NCI-H2171 treated with DMSO at 0.1 percent for 48 hours (cell line): ENCODE measurements around the gene ADGRB3.

ENCODE experiments used
- DNase-seq: peaks from one replicate; lab custom pipeline; 2025; lab: John Stamatoyannopoulos, UW

Gene ADGRB3

DNA sequence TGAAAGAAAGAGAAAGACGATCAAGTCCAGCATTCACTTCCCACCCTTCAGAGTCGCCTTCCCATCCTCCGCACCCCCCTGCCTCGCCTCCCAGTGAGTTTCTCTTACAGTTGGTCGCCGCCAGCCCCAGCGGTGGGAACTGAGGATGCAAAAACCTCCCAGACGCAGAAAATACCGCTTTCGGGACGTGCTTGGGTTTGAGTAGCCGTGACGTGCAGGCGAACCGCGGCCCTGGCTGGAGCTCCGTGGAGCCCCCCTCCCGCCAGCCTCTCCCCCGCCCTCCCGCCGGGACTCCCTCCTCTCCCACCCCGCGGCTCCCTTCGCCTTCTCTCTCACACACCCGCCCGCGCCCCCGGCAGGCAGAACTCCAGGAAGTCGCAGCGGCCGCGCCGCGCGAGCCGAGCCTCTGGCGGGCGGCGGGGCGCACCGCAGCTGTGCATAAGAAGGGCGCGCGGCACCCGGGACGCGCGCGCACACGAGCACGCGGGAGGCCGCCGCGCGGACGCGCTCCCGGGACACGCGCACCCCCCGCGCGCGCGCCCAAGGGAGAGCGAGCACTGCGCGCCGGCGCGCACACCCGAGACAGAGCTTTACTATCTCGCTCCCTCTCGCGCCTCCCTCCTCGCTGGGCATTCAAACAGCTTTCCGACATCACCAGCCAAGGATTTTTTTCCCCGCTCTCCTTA is at the start of gene ADGRB3:
Gene ADGRB3, plus strand, starts transcription at position 557 of the 686 bp plus-strand sequence. CDS start 3,394 bp downstream, outside the sequence.
- peak; percentile 95 for DNase-seq

DNA sequence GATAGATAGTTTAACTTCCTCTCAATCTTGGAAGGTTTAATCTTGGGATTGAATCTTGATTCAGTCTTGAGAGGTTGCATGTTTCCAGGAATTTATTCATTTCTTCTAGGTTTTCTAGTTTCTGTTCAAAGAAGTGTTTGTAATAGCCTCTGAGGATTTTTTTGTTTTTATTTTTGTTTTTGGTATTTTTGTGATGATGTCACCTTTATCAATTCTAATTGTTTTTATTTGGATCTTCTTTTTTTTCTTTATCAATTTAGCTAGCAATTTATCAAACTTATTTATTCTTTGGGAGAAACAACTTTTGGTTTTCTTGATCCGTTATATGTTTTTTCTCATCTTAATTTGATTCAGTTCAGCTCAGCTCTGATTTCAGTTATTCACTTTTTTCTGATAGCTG is 41.5 kb upstream of the ADGRB3 start:
- DNase-seq: no peak

DNA sequence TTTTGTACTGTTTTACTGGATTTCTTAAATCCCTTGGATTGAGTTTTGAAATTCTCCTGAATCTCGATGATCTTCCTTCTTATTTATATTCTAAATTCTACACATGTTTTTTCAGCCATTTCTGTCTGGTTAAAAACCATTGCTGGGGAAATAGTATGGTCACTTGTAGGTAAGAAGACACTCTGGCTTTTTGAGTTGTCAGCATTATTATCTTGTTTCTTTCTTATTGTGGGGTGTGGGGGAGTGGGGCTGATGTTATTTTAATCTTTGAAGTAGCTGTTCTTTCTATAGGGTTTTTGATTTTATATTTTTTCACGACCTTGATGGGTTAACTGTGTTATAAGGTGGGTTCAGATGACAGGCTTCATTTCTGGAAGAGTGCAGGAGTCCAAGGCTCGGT is 37.4 kb upstream of the ADGRB3 start:
- no peak for DNase-seq

DNA sequence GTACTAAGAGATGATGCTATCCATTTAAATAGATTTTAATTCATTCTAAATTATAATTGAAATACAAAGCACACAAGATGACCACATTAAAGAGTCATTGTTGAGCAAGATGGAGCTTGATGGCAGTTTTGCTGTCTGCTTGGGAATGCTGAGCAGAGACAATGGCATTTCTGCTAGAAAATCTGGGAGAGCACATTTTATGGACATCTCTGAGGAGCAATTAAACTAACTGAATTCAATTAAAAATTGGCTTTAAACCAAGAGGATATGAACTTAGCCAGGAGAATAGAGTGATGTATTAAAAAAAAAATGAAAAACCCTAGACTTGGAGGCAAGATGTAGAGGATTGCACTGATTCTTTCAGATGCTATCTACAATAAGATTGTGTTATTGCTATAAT is 19.1 kb upstream of the ADGRB3 start:
- no peak for DNase-seq

DNA sequence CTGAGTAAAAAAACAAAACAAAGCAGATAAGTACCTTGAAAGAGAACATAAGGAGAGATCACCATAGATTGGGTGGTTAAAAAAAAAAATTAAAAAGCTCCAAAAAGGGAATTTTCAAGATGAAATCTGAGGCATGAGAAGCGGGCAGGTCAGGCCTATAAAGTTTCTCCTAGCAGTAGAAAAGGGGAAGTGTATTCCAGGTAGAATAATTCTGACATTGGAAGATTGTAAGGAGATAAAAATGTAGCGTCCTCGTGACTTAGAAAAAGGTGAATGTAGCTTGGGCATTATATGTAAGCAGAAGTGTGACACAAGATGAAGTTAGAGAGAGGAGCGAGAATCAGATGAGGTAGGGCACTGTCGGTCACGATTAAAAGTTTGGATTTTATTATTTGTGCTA is 9.1 kb upstream of the ADGRB3 start:
- no peak for DNase-seq

DNA sequence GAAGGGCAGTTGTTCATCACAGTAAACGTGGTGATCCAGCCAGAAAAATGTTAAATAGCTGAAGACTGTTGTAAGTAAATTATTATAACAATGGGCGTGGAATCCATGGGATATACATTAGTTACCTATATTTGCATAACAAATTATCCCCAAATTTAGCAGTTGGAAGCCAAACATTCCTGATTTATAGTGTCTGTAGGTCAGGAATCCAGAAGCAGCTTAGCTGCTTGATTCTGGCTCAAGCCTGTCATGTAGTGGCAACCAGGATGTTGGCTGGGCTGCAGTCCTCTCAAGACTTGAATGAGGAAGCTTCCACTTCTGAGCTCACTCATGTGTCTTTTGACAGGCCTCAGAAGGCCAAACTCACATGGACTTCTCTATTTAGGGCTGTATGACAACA is 6.9 kb upstream of the ADGRB3 start:
- DNase-seq: no peak

DNA sequence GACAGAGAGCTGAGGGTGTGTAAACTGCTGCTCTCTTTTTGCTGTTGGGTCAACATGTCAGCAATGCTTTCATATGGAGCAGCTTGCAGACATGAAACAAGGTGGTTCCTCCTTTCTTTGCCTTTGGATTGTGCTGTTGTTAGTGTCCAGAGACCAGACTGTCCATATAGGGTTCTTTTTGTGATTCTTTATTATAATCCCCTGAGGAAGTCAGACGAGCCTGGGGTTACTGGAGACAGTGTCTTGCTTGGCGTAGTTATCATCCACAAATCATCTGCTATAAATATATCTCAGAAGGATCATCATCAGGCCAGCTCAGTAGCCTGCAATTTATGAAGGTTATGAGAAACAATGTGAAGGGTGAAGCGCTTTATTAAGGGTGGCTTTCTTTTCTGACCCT is 2.3 kb upstream of the ADGRB3 start:
- DNase-seq: no peak

DNA sequence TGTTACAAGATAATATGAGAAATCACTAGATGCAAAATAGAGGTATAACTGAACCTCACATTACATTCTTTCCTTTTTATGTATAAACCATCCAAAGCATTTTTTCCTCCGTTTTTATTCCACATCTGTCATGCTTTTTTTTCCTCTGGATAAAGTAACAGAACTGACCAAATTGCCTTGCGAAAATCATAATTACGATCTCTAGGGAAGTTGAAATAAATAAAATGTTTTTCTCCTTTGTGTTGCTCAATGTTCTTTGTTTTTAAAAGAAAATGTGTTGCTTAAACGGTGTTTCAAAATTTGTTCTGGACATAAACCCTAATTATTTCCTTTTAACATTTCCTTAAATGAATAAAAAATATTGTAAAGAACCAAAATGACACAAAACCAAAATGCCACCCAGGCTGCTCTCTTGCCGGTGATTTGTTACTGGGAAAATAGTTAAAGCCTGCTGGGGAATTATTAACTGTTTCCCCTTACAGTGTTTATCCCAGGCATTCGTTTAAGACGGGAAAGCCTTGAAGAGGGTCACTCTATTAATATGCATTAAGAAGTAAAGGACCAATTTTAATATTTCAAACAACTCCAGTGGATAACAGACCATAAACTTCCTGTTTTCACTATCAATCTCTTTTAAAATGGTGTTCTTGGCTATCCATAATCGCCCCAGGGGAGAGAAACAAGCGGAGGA is 1.7 kb upstream of the ADGRB3 start:
- no peak for DNase-seq

DNA sequence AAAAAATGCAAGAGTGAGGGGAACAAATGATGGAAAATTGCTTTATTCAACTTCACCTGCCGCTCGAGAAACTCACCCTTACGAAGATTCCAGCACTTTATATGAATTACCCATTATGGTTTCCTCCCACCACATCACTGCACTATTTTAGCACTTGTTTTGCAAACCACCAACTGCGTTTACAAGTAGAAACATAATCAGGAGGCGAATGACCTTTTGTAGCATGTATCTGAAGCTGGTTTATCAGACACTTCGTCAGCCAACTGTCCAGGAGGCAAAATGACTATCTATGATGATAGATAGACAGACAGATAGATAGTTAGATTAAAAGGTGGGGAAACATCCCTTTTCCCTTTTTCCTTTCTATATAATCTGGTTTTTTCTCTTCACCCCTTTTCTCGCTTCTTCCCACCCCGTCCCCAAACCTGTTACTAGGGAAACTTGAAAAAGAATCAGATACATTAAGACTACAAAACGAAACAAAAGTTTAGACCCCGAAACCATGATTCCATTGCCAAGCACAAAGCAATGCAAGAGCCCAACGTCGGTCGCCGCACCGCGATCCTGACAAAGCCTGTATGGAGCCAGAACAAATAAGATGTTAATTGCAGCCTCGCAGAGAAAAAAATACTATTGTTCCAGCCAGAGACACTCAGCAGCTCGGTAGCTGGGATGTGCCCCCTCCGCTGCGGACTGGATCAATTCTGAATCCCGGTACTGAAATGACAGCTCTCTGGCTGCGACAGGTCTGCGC is 933 bp upstream of the ADGRB3 start:
- DNase-seq: peak; percentile 67

DNA sequence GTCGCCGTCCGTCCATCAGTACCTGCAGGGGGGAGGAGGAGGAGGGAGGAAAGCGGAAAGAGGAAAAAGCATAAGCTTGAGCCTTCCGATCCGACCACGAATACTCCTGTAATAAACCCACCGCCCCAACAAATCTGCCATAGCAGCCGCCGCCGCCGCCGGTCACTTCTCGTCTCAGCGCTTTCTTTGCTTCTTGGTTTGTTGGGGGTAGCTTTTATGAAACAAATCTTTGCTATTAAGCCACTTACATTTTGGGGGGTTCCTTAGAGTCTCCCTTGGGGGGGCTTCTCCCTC is 277 bp downstream of the ADGRB3 start:
- DNase-seq: no peak

DNA sequence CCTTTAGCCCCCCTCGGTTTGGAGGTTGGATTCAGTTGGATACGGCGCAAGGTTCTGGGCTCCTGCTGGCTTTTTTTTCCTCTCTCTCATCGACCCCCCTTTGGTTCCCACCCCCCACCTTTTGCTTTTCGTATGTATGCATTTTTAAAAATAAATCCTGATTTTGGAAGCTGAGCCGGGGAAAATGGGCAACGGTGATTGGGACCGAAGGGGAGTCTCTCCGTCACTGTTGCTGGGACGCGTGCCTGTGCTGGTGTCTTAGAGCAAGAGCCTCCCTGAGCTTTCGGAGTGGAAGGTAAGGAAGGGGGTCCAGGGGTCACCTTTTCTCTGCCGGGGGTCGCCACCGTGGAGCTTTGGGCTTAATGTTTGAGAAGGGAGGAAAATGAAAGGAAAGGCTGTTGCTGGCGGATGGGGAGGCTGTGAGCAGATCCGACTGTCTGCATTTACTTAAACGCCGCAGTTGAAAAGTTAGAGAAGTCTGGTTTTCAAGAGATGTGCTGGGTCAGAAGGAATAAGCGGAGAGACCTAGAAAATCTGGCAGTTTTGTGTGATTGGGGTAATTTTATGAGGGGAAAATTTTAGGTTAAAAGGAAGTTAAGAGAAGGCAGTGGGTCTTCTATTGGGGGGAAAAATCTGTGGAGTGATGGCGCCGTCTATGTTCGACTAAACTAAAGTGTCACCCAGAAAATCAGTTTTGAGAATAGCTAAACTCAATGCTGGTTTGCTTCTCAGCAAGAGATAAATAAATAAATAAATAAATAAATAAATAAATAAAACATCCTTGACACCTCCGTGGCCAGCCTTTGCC is 828 bp downstream of the ADGRB3 start:
- DNase-seq: peak; percentile 43

DNA sequence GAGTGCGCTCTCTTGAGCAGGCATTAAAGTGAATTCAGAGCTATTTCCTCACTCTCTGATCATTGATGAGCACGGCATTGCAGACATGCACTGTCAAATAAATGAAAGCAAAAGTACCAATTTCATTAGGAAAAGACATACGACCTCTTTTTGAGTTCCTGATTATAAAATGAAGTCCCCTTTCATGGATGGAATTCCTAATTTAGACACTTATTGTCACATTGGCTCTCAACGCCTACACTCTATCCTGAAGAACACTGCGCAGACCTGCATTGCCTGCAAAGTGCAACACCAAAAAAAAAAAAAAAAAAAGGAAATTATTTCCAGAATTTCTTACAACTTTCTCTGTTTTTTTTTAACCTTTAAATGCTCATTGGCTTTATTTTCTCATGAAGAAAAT is 1.6 kb downstream of the ADGRB3 start:
- no peak for DNase-seq

DNA sequence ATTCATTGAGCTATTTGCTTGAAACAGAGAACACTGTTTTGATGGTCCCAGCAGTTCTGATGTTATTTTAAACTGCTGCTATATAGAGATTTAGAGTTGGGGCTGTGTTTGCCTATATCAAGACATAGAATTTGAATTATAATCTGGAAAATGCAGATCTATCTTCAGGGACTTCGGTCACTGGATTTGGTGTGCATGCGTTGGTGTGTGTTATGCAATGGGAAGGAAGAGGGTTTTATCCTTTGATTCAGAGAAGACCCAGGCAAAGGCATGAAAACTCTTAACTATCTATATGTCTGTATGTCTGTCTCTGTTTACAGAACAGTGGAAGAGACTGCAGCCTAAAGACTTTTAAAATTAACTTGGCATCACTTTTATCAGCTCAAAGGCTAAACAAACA is 2.0 kb downstream of the ADGRB3 start:
- no peak for DNase-seq

DNA sequence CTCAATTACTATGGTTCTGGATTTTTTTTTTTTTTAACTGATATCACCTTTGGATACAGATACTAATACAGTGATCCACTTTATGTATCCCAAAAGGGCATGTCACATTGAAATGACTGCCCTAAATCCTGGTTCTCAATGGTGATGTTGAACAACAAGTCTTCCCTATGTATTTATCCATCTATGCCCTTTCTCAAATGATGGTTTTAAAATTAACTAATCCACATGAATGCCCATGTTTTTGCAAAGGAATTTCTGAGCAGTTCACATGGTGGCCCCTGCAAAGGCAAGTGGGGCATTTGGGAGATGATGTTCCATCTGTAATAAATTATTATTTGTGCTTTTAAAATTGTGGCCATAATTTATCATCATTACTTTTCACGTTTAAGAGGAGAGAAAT is 2.7 kb downstream of the ADGRB3 start:
- DNase-seq: no peak

DNA sequence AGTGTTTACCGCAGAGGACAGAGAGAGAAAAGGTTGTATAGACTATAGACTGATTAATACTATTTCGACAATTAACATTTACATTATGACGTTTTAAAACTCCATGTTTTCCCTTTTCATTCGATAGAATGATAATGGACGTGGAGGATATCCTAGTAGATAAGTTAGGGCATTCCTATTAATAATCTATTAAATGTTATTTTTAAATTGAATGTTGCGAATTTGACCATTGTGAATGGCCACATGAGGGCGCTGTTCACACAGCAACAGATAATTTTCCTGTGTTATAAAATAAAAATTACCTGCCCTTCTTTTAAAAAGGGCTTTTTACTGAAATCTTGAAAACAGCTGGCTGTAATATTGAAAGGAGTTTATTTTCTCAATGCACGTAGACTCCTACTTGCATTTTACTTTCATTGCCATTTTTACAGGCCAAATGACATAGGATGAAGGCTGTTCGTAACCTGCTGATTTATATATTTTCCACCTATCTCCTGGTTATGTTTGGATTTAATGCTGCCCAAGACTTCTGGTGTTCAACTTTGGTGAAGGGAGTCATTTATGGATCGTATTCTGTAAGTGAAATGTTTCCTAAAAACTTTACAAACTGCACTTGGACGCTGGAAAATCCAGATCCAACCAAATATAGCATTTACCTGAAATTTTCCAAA is 3.3 kb downstream of the ADGRB3 start:
- DNase-seq: peak; percentile 52

DNA sequence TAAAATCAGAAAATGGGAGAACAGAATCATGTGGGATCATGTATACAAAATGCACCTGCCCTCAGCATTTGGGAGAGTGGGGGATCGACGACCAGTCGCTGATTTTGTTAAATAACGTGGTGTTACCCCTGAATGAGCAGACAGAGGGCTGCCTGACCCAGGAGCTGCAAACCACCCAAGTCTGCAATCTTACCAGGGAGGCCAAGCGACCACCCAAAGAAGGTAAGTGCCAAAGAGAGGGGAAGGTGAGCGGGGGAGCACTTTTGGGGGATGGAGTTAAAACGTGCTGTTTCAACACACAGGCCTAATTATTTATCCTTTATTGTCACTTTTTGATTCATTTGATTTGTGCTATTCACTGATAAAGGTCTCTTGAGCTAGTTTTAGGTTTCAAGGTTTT is 4.1 kb downstream of the ADGRB3 start:
- no peak for DNase-seq

DNA sequence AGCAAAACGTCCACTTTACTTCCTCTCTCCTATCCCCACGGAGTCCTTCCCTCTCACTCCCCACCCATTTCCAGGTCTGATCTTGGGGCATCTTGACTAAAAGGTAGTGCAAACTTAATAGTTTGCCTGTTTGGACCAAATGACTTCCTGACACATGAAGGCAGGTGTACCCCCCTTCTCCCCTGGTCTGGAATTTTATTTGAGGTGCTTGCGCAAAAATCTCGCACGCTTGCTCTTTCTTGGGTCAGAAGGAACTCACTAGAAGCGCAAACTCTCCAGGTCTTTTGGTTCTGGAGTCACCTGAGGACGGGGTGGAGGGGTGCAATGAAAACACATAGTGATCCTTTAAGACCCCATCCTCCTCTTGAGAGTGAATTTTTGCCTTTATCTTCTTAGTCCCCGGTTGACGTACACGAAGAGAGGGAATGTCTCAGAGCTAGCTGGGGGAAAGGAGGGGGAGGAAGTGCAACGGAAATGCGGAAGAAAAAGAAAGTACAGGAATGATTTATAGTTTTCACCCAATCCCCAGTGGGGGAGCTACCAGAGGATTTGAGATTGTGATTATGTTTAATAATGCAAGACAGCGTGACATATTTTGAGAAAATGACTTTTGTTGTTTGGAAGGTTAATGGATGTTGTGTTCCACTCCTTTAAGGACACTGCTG is 4.9 kb downstream of the ADGRB3 start:
- no peak for DNase-seq

DNA sequence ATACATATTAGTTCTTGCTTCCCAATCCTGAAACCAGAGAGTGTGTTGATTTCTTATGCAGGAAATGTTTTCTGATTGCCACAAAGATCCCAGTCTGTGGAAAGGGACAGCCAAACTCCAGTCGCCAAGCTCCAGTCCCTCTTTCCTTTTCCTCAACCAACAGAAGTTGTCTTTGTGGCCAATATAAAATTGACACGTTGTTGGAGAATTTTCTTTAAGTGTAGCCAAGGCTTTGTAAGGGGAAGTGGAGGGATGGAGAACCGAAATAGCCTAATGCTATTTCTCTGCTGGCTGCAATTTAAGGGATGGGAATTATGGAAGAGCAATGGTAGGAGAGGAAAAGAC is 5.4 kb downstream of the ADGRB3 start:
- no peak for DNase-seq

DNA sequence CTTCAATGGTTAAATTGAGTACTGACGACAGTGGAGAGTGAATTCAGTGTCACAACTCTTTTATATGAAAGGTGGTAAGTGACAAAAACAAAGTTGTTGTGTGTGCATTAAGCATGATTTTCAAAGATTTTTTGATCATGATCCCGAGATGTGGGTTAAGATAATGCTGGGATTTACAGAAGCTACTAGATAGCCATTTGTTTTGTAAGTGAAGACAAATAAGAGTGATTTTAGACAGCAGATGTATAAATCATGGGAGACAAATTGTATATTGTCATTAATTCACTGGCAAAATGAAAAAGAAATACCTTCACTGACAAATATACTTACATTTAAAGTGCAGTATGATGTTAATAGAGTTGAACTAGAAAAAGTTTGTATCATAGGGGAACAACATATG is 6.1 kb downstream of the ADGRB3 start:
- no peak for DNase-seq

DNA sequence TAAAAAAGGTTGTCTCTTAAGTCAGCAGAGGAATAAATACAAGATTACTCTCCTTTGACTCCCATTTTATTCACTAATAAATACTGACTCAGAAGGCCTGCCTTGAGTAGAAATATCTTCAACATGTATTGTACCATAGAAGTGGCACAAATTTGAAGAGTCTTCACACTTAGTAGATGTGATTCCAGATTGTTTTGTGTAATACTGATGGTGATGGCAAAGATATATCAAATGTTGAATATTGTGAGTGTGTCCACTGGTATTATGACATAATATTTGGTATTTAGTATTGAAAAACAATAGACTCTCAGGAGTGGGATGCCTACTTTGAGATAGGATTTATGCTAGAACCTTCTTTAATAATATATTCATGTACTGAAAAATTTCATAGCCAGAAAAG is 7.0 kb downstream of the ADGRB3 start:
- no peak for DNase-seq

DNA sequence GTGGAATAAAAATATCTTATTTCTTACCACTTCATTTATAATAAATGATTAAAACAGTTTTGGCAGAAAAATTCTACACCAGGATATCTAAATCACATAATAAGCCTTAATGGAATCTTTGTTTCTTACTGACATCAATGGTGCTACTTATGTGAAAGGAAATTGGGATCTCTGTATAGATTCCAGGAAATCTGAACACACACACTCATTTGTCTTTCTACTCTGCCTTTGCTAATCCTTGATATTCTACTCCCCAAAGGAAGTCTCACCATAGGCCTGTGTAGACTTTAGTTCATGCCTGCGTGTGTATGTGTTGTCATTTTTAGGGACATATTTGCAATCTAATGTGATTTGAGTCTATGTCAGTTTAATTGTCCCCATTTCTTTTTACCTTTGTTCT is 7.9 kb downstream of the ADGRB3 start:
- DNase-seq: no peak

DNA sequence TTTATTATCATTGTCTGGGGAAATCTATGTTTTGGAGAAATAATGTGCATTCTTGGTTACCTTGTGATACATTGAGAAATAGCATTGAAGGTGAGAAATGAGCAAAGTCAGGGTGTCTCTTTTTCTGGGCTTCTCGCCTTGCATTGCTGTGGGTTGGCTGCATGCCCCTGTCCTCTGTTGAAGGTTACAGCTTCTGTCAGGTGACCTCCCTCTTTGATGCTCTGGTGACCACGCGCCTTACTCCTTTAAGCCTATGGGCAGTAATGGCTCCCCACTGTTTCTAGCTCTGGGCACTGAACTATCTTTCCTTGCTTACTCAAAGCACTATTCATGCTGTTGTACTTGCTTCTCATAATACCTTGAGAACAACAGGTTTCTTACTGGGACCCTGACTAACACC is 14.6 kb downstream of the ADGRB3 start:
- no peak for DNase-seq
